ENCODE results near the gene MBNL1.

The MBNL1 gene

DNA sequence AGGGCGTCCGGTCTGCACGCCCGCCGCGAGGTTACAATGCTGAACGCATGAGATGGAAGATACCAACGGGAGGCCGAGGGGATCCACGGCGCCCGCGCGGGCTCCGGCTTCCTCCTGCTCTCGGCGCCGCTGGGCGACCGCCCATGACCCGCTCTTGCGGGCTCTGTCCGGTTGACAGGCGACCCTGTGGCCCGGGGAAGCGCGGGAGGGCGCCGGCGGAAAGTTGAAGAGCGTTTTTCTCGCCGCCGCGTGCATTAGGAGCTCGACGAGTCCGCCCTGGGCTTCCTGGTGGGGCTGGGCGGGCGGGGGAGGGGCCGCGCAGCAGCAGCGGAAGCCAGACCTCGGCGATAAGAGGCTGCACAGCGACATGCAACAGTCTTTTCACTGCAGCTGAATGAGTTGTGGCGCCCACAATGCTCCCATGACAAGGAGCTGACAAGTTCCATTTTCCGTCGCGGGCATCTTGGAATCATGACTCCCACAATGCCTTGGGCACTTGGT, at the start of gene MBNL1:
MBNL1 (plus strand) TSS at position 375 of the 501 bp plus-strand sequence. CDS start 31,265 bp downstream, outside the sequence.
- TF ChIP-seq, protein P1, sequence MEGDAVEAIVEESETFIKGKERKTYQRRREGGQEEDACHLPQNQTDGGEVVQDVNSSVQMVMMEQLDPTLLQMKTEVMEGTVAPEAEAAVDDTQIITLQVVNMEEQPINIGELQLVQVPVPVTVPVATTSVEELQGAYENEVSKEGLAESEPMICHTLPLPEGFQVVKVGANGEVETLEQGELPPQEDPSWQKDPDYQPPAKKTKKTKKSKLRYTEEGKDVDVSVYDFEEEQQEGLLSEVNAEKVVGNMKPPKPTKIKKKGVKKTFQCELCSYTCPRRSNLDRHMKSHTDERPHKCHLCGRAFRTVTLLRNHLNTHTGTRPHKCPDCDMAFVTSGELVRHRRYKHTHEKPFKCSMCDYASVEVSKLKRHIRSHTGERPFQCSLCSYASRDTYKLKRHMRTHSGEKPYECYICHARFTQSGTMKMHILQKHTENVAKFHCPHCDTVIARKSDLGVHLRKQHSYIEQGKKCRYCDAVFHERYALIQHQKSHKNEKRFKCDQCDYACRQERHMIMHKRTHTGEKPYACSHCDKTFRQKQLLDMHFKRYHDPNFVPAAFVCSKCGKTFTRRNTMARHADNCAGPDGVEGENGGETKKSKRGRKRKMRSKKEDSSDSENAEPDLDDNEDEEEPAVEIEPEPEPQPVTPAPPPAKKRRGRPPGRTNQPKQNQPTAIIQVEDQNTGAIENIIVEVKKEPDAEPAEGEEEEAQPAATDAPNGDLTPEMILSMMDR (IDR thresholded peaks at IDR 0.05): no peak

GRCh38 chr3:152219216-152219615, 49.5 kb upstream of the MBNL1 start:
- TF ChIP-seq, protein P1 (IDR thresholded peaks at IDR 0.05): no peak

GRCh38 chr3:152219769-152220255, 48.9 kb upstream of the MBNL1 start:
- TF ChIP-seq, protein P1 (IDR thresholded peaks at IDR 0.05): no peak

- TF ChIP-seq, protein P1 (IDR thresholded peaks at IDR 0.05): no peak
These were observed 46.4 kb upstream of the MBNL1 start for GRCh38 chr3:152222327-152222726.

DNA sequence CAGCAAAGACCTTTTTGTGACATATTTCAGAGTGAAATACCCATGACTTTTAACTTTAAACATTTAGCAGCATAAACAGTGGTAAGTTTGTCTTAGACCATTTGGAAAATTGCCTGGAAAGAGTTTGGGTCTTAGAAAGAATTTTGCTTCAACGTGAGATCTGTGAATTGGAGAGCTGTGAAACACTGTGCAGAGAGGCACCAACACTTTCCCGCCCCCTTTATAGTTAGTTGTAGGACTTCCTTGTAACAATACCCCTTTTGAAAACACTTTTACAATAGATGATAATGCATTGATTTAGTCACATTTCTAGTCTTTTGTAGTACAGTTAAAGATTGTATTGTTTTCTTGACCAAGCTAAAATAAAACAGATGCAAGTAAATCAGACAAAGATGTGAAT, 43.5 kb upstream of the MBNL1 start:
- TF ChIP-seq, protein P1 (IDR thresholded peaks at IDR 0.05): no peak

GRCh38 chr3:152226176-152226575, 42.6 kb upstream of the MBNL1 start:
- TF ChIP-seq, protein P1 (IDR thresholded peaks at IDR 0.05): no peak

- TF ChIP-seq, protein P1 (IDR thresholded peaks at IDR 0.05): no peak
These were observed 41.7 kb upstream of the MBNL1 start for GRCh38 chr3:152227027-152227426.

GRCh38 chr3:152229692-152230091, 39.0 kb upstream of the MBNL1 start:
- TF ChIP-seq, protein P1 (IDR thresholded peaks at IDR 0.05): no peak

Data from LNCAP (cell line).